Measurements from ENCODE around the gene LTB.
A peak's percentile ranks its signal among the peaks of the same experiment; 100 is the strongest.

LTB gene, protein sequence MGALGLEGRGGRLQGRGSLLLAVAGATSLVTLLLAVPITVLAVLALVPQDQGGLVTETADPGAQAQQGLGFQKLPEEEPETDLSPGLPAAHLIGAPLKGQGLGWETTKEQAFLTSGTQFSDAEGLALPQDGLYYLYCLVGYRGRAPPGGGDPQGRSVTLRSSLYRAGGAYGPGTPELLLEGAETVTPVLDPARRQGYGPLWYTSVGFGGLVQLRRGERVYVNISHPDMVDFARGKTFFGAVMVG

DNA sequence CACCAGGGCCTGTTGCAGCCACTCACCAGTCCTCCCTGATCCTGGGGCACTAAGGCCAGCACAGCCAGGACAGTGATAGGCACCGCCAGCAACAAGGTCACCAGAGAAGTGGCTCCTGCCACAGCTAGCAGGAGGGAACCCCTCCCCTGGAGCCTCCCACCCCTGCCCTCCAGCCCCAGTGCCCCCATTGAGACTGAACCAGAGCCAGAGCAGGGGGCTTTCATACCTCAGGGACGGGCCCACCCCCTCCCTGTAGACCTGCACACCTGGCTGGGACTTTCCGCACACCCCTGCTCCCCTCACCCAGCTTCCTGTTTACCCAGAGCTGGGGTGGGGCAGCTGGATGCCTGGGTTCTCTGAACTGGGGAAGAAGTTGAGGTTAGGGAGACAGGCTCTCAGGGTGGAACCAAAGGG lies at the start of gene LTB:
Gene LTB (minus strand): TSS at position 195 of the 414 bp plus-strand sequence. CDS start 7 bp downstream, at position 188.
- no peak for DNase-seq

- no peak for DNase-seq
These were observed 49.6 kb upstream of the LTB start for GRCh38 chr6:31631681-31632278.

- DNase-seq: no peak
These were observed 49.0 kb upstream of the LTB start for GRCh38 chr6:31631209-31631608.

GRCh38 chr6:31630177-31630934 lies 48.1 kb upstream of the LTB start:
- DNase-seq: no peak

- DNase-seq: no peak
These were observed 46.8 kb upstream of the LTB start for GRCh38 chr6:31629014-31629413.

DNA sequence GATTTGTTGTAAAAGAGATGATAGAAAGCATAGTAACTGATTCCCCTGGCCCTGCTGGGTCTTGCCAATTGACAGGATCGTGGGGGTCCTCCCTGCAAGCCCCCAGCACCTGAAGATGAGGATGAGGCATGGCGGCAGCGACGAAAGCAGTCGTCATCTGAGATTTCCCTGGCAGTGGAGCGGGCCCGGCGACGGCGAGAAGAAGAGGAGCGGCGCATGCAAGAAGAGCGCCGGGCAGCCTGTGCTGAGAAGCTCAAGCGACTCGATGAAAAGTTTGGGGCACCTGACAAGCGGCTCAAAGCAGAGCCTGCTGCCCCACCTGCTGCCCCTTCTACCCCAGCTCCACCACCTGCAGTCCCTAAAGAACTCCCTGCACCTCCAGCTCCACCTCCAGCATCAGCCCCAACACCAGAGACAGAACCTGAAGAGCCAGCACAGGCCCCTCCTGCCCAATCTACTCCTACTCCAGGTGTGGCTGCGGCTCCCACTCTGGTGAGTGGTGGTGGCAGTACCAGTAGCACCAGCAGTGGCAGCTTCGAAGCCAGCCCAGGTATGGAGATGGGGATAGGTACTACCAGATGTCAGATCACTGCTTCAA lies 45.6 kb upstream of the LTB start:
- no peak for DNase-seq

DNA sequence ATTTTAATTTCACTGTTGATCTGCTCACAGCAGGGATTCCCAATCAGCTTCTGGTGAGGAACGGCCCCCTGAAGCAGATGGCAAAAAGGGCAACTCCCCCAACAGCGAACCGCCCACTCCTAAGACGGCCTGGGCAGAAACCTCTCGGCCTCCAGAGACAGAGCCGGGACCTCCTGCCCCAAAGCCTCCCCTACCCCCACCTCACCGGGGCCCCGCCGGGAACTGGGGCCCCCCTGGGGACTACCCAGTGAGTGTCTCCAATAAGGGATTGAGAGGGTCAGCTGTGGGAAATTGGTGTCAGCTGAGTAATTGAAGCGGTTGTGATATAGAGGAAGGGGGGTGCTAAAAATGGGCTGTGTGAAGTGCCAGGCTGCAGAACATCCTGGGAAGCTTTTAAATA lies 44.7 kb upstream of the LTB start:
- no peak for DNase-seq

DNA sequence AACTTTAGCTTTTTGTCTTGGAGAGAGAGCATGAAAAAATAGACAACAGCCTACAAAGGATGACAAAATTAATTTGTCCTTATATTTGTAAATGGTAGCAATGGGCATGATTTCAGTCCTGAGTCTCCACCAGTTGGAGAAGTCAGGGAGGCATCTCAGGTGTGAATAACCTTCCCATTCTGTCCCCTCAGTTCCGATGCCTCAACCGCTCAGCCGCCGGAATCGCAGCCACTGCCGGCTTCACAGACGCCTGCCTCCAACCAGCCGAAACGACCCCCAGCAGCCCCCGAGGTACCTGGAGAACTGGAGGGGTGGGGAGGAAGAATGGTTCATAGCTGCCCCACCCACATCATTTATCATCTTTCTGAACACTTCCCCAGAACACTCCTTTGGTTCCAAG lies 41.8 kb upstream of the LTB start:
- DNase-seq: no peak

- no peak for DNase-seq
These were observed 40.5 kb upstream of the LTB start for GRCh38 chr6:31622684-31623091.

DNA sequence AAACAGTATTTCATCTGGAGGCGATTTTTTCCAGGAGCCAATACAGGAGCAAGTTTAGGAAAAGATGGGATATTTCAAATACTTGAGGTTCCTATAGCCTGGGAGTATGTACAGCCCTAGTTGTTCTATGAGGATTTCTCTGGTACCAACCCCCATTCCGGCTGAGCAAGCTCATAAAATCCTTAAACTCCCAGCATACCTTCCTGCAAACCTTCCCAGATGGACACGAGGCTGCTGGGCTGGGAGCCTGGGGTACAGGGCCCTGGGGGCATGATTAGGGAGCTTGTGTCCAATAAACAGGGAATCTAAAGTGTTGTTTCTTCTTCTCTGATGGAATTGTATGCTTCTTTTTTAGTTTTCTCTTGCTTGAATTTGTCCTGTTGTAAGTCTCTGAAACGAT lies 39.8 kb upstream of the LTB start:
- DNase-seq: no peak

DNA sequence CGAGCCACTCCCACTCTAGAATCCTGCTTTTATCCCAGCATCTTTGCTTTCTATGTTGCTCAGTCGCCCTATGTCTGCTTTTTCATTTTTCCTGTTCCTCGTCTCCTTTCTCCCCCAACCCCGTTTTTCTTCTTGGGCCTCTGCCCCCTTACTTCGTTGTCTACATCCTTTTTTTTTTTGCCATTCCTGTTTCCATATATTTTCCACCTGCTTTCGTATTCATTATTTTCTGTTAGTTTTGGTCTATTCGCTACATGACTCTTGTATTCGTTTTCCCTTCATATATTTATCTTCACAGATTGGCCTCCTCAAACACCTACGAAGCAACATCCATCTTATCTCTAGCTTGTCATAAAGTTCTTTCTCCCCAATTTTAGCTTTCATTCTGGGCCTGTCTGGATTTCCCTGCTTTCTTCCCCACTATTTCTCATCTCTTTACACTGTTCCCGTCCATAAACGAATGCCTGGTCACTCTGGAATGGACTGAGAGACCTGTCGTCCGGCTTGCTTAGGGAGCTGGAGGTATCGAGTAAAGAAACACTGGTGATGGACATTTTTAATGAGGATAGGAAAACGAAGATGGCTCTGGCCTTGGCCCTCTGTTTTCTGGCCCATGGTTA lies 39.2 kb upstream of the LTB start:
- no peak for DNase-seq

DNA sequence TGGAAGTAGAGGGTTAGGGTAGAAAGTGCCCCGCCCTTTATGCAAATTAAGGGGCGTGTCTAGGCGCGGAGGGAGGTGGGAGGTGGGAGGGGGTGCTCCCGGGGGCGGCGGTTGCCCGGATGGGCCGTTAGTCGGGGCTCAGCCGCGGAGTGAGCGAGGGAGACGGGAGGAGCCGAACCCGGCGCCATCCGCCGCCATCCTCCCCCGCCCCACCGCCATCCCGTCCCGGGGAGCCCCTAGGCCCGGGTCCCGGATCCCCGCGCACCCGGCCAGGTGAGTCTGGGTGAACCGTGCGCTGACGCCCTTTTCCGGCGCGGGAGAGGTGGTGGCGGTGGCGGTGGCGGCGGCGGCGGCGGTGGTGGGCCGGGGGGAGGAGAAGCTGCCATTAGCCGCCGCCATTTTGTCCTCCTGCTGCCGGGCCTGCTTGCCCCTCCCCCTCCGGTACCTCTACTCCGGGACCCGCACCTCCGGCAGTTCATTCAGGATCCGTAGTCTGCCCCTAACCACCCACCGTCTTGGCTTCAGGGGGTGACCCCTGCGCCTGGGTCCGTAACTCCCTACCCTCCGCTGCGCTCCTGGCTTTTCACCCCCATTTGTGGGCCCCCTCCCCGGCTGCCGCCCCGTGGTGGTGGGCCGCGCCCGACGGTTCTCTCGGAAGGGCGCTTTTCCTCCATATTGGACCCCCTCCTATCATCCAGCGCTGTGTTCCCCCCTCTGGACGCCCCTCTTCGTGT lies 38.5 kb upstream of the LTB start, which contains the start of gene PRRC2A:
Gene PRRC2A (plus strand): TSS at position 130 of the 734 bp plus-strand sequence. CDS start 2,075 bp downstream, outside the sequence.
- peak; percentile 88 for DNase-seq

- peak; percentile 99 for DNase-seq
These were observed 37.8 kb upstream of the LTB start for GRCh38 chr6:31619805-31620585.

- no peak for DNase-seq
These were observed 34.8 kb upstream of the LTB start for GRCh38 chr6:31617010-31617409.

DNA sequence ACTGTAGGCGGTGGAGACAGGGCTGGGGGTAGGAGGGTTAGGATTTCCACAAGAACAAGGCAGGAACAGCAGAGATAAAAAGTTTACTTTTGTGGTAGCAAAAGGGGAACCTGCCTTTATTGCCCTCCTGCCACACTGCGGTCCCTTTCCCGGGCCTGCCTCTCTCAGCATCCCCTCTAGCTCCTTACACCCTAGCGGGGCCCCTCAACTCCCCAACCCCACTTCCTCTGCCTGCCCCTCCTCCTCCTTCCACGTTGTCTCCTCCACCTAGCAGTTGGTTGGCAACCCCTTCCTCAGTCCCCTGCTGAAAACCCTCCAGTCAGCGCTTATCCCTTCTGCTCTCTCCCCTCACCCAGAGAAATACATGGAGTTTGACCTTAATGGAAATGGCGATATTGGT lies 33.5 kb upstream of the LTB start:
- DNase-seq: no peak

DNA sequence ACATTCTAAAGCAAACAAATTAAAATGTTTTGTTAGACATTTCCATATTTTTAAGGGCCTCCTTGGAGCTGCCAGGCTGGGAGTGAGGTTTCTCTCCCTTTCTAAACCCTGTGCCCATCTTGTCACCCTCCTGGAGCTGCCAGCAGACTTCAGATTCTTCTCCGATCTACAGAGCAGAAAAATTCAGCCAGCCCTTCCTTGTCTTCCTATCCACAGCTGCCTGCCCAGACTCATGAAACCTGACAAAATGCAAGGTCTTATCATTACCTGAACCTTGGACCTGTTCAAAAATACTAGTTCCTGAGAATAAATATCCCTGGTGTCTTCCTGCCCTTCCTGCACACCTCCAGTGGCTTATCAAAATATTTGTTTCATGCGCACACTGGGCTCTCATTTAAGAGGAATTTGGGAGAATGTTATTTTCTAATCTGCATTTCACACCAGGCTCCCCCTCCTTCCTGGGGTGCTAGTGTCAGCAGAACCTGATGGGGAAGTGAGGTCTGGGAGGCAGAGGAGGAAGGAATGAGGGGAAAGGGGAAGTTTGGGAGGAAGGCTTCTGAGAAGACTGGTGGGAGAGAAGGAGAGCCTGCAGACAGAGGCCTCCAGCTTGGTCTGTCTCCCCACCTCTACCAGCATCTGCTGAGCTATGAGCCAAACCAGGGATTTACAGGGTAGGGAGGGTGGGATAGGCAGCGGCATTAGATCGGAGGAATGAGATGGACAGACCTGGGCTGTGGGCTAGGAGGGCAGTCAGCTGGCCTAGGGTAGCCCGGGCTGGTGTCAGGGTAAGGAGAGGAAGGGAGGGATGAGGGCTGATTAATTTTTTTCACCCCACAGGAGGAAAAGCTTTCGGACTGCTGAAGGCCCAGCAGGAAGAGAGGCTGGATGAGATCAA lies 32.7 kb upstream of the LTB start, which contains the start of gene AIF1:
Gene AIF1 (plus strand): TSS at position 551 of the 895 bp plus-strand sequence. CDS start 96 bp downstream, at position 647.
- no peak for DNase-seq

DNA sequence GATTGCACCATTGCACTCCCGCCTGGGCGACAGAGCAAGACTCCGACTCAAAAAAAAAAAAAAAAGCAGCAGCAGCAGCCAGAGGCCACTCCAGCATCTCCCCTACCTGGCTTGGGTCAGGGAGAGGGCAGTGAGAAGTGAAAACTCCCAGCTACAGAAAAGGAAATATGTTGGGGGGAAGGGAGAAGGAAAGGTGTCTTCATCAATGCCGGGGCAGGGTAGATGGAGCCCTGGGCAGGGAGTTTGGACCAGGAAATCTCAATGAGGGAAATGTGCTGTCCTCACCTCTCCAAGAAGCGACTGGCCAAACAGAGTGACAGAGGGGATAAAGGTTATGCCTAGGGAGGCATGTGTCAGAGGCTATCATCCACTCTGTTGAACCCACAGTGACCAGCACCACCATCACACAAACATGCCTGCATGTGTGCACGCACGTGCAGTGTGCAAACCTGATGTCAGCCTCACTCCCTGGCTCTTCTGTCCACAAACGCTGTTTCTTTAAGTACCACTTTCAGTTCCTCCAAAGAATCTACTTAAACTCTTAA lies 31.9 kb upstream of the LTB start:
- DNase-seq: no peak

- DNase-seq: no peak
These were observed 28.7 kb upstream of the LTB start for GRCh38 chr6:31610968-31611367.

GRCh38 chr6:31609519-31610406 lies 27.5 kb upstream of the LTB start:
- DNase-seq: no peak
